ENCODE data around the gene CYP27B1.
A peak's percentile ranks its signal among the peaks of the same experiment; 100 is the strongest.

DNA sequence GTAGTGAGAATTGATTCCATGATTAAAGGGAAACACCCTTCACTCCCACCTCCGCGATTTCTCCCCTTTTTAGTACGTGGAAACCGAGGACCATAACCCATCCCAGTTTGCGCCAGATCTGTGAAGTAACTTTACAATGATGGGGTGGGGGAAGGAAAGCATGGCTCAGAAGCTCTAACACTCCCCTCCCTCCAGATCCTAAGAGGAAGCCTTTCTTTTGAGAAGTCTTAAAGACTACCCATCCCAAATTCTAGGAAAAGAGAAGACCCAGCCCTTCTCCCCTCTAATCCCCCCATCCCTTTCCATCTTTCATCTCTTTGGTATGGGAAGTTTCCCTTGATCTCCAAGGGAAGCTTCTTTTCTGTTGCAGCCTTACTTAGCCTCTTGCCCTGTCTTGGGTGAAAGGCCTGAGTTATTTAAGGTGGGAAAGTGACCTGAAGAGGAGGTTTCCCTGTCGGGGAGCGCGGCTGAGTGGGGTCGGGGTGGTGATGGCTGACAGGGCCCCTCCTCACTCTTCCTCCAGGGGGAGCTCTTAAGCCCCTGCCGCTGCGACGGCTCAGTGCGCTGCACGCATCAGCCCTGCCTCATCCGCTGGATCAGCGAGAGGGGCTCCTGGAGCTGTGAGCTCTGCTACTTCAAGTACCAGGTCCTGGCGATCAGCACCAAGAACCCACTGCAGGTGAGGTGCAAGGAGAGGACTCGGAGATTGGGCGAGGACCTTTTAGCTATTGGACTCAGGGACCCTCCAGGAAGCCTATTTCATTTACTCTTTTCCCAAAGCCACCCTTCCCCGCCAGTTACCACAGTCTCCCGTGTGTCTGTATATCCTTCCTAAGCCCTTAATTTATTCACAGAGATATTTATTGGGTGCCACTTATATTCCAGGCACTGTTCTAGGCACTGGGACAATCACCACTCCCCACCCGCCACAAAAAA is 10.2 kb downstream of the CYP27B1 start:
- TF ChIP-seq, protein P1, sequence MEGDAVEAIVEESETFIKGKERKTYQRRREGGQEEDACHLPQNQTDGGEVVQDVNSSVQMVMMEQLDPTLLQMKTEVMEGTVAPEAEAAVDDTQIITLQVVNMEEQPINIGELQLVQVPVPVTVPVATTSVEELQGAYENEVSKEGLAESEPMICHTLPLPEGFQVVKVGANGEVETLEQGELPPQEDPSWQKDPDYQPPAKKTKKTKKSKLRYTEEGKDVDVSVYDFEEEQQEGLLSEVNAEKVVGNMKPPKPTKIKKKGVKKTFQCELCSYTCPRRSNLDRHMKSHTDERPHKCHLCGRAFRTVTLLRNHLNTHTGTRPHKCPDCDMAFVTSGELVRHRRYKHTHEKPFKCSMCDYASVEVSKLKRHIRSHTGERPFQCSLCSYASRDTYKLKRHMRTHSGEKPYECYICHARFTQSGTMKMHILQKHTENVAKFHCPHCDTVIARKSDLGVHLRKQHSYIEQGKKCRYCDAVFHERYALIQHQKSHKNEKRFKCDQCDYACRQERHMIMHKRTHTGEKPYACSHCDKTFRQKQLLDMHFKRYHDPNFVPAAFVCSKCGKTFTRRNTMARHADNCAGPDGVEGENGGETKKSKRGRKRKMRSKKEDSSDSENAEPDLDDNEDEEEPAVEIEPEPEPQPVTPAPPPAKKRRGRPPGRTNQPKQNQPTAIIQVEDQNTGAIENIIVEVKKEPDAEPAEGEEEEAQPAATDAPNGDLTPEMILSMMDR (IDR thresholded peaks at IDR 0.05 in 2 of 3, conservative IDR thresholded peaks at IDR 0.05 in 1 of 3; ENCODE audit: control insufficient read depth in 2 of 3, extremely low read depth in 1 of 3, insufficient read depth in 1 of 3, low read depth in 3 of 3, low read length in 3 of 3), result peak; percentile 75 to 94 (median 86)
- TF ChIP-seq, protein P2, sequence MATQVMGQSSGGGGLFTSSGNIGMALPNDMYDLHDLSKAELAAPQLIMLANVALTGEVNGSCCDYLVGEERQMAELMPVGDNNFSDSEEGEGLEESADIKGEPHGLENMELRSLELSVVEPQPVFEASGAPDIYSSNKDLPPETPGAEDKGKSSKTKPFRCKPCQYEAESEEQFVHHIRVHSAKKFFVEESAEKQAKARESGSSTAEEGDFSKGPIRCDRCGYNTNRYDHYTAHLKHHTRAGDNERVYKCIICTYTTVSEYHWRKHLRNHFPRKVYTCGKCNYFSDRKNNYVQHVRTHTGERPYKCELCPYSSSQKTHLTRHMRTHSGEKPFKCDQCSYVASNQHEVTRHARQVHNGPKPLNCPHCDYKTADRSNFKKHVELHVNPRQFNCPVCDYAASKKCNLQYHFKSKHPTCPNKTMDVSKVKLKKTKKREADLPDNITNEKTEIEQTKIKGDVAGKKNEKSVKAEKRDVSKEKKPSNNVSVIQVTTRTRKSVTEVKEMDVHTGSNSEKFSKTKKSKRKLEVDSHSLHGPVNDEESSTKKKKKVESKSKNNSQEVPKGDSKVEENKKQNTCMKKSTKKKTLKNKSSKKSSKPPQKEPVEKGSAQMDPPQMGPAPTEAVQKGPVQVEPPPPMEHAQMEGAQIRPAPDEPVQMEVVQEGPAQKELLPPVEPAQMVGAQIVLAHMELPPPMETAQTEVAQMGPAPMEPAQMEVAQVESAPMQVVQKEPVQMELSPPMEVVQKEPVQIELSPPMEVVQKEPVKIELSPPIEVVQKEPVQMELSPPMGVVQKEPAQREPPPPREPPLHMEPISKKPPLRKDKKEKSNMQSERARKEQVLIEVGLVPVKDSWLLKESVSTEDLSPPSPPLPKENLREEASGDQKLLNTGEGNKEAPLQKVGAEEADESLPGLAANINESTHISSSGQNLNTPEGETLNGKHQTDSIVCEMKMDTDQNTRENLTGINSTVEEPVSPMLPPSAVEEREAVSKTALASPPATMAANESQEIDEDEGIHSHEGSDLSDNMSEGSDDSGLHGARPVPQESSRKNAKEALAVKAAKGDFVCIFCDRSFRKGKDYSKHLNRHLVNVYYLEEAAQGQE (IDR thresholded peaks at IDR 0.05; ENCODE audit: low read depth, low read length), result no peak
- TF ChIP-seq, protein P3, sequence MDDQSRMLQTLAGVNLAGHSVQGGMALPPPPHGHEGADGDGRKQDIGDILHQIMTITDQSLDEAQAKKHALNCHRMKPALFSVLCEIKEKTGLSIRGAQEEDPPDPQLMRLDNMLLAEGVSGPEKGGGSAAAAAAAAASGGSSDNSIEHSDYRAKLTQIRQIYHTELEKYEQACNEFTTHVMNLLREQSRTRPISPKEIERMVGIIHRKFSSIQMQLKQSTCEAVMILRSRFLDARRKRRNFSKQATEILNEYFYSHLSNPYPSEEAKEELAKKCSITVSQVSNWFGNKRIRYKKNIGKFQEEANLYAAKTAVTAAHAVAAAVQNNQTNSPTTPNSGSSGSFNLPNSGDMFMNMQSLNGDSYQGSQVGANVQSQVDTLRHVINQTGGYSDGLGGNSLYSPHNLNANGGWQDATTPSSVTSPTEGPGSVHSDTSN (IDR thresholded peaks at IDR 0.05; ENCODE audit: insufficient replicate concordance, low read depth, low read length), result no peak
- no peak for TF ChIP-seq EP300 (IDR thresholded peaks at IDR 0.05; ENCODE audit: borderline replicate concordance in 1 of 2, control insufficient read depth in 1 of 2, low read depth in 2 of 2, low read length in 2 of 2)
- no peak for TF ChIP-seq JUND (IDR thresholded peaks at IDR 0.05; ENCODE audit: low read depth, low read length)
- no peak for TF ChIP-seq PML (IDR thresholded peaks at IDR 0.05; ENCODE audit: low read length)
- no peak for TF ChIP-seq CEBPB (IDR thresholded peaks at IDR 0.05; ENCODE audit: borderline replicate concordance in 1 of 2, low read depth in 2 of 2, low read length in 2 of 2)
- no peak for TF ChIP-seq SUZ12 (IDR thresholded peaks at IDR 0.05; ENCODE audit: unreplicated experiment)
- TF ChIP-seq NFYB (IDR thresholded peaks at IDR 0.05; ENCODE audit: insufficient read depth, low read depth, low read length), result no peak
- no peak for TF ChIP-seq TBL1XR1 (IDR thresholded peaks at IDR 0.05; ENCODE audit: low read depth, low read length)
- TF ChIP-seq ZSCAN29 (IDR thresholded peaks at IDR 0.05), result no peak
- no peak for TF ChIP-seq GABPA (IDR thresholded peaks at IDR 0.05; ENCODE audit: low read depth)
- TF ChIP-seq, protein P4, sequence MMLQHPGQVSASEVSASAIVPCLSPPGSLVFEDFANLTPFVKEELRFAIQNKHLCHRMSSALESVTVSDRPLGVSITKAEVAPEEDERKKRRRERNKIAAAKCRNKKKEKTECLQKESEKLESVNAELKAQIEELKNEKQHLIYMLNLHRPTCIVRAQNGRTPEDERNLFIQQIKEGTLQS (IDR thresholded peaks at IDR 0.05; ENCODE audit: borderline replicate concordance, extremely low read depth, low read depth, low read length), result no peak

Measured in GM12878 (cell line).